ENCODE results near the gene JMY.

Gene JMY

GRCh38 chr5:79209505-79209904, 26.4 kb upstream of the JMY start:
- Histone ChIP-seq H3K9me3 (replicated peaks in 1 of 2; ENCODE audit: control insufficient read depth in 2 of 2, insufficient read depth in 1 of 2, low read depth in 1 of 2, low read length in 2 of 2) (no peaks in the 10 kb centered on the region), H3K9ac (ENCODE audit: low read depth, low read length, poor library complexity) (no peak overlapping the region), H2BK12ac (ENCODE audit: low read length) (no peak overlapping the region), H4K8ac (ENCODE audit: low read depth, low read length) (no peak overlapping the region), H3K14ac (ENCODE audit: low read length) (no peak overlapping the region), H3K4me3 (ENCODE audit: low read length in 2 of 2) (no peak overlapping the region), H2AK5ac (ENCODE audit: low read depth, low read length) (no peak overlapping the region), H3K27ac (replicated peaks; ENCODE audit: low read length) (no peak overlapping the region), H3K4ac (ENCODE audit: low read length) (no peak overlapping the region), H2AFZ (ENCODE audit: low read length) (no peak overlapping the region), H3K36me3 (replicated peaks in 1 of 2; ENCODE audit: control insufficient read depth in 2 of 2, insufficient read depth in 2 of 2, low read length in 2 of 2) (no peaks in the 10 kb centered on the region), H2BK15ac (ENCODE audit: low read length) (no peak overlapping the region), H4K91ac (ENCODE audit: low read depth, low read length, poor library complexity) (no peak overlapping the region), H3K27me3 (ENCODE audit: control insufficient read depth in 3 of 3, insufficient read depth in 3 of 3, low read depth in 1 of 3, low read length in 3 of 3) (no peaks in the 10 kb centered on the region), H3K18ac (ENCODE audit: low read length) (no peak overlapping the region), H3K4me2 (ENCODE audit: insufficient read depth, low read length, poor library complexity, severe bottlenecking) (no peak overlapping the region), H3K23ac (ENCODE audit: low read depth, low read length, poor library complexity) (no peak overlapping the region), H2BK120ac (ENCODE audit: low read depth, low read length) (no peak overlapping the region), H2BK5ac (ENCODE audit: low read length) (no peak overlapping the region), H3K4me1 (ENCODE audit: control insufficient read depth in 2 of 2, insufficient read depth in 1 of 2, low read depth in 1 of 2, low read length in 2 of 2) (no peaks in the 10 kb centered on the region), H3K79me1 (ENCODE audit: low read depth, low read length) (no peaks in the 10 kb centered on the region)
- no peak for DNase-seq (ENCODE audit: low spot score)

DNA sequence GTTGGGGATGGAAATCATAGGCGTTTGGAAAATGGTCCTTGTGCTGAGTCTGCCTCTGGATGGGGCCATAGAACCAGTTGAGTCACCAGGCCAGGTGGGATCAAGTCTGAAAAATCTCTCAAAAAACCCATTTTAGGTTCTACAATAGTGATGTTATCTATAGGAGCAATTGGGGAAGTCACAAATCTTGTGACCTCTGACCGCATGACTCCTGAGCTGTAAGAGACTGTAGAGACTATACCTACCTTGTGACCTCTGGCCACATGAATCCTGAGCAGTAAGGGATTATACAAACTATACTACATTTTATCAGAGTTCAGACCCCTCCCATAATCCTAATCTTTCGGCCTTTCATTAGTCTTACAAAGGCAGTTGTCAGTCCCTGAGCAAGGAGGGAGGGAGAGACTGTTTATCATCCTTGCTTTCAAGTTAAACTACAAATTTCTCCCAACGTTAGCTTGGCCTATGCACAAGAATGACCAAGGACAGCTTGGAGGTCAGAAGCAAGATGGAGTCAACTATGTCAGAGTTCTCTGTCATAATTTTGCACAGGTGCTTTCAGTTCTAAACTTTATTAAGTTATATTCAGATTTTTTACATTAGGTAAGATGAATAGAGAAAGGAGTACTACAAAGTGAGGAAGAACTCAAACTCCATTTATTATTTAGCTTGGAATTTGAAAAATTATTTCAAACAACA, 11.5 kb upstream of the JMY start:
- Histone ChIP-seq H3K9me3 (replicated peaks in 1 of 2; ENCODE audit: control insufficient read depth in 2 of 2, insufficient read depth in 1 of 2, low read depth in 1 of 2, low read length in 2 of 2) (no peaks in the 10 kb centered on the region), H4K91ac (ENCODE audit: low read depth, low read length, poor library complexity) (no peak overlapping the region), H3K4me2 (ENCODE audit: insufficient read depth, low read length, poor library complexity, severe bottlenecking) (no peak overlapping the region), H2BK120ac (ENCODE audit: low read depth, low read length) (no peak overlapping the region), H2AK5ac (ENCODE audit: low read depth, low read length) (no peak overlapping the region), H3K23ac (ENCODE audit: low read depth, low read length, poor library complexity) (no peak overlapping the region), H2BK5ac (ENCODE audit: low read length) (no peak overlapping the region), H3K18ac (ENCODE audit: low read length) (no peak overlapping the region), H3K4me1 (ENCODE audit: control insufficient read depth in 2 of 2, insufficient read depth in 1 of 2, low read depth in 1 of 2, low read length in 2 of 2) (peaks cover 0 to 1% of the 10 kb centered on the region in 2 donors), H3K27me3 (ENCODE audit: control insufficient read depth in 3 of 3, insufficient read depth in 3 of 3, low read depth in 1 of 3, low read length in 3 of 3) (no peaks in the 10 kb centered on the region), H3K14ac (ENCODE audit: low read length) (no peak overlapping the region), H3K9ac (ENCODE audit: low read depth, low read length, poor library complexity) (no peak overlapping the region), H2BK12ac (ENCODE audit: low read length) (no peak overlapping the region), H3K27ac (replicated peaks; ENCODE audit: low read length) (no peak overlapping the region), H3K4ac (ENCODE audit: low read length) (no peak overlapping the region), H2AFZ (ENCODE audit: low read length) (peak overlapping the region; percentile 21), H3K79me1 (ENCODE audit: low read depth, low read length) (no peaks in the 10 kb centered on the region), H3K4me3 (ENCODE audit: low read length in 2 of 2) (no peak overlapping the region), H4K8ac (ENCODE audit: low read depth, low read length) (no peak overlapping the region), H3K36me3 (replicated peaks in 1 of 2; ENCODE audit: control insufficient read depth in 2 of 2, insufficient read depth in 2 of 2, low read length in 2 of 2) (no peaks in the 10 kb centered on the region), H2BK15ac (ENCODE audit: low read length) (no peak overlapping the region)
- WGBS, 2 donors (ENCODE audit: extremely low coverage in 2 of 2, insufficient read length in 2 of 2, insufficient replicate concordance in 1 of 2) = no CpG with 5 or more reads among the region's 4 CpGs
- DNase-seq (ENCODE audit: low spot score) = no peak

DNA sequence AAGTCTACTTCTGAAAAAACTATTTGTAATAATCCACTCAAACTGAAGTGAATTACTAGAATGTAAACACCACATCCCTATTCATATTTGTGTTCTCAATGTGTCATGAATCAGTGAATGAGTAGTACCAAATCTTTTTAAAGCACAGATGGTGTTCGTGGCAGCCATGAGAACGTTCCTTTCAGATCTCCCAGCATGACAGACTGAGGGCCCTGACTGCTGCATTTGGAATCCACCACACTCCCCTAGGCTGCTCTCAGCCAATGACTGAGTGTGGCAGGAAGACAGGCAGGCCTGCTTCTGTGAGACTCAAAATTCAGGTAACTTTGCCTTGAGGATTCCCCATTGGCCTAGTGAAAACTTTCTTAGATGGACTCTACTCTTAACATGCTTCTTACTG, 10.9 kb upstream of the JMY start:
- H2AK5ac ChIP-seq (ENCODE audit: low read depth, low read length) = no peak overlapping the region
- WGBS, 2 donors (ENCODE audit: extremely low coverage in 2 of 2, insufficient read length in 2 of 2, insufficient replicate concordance in 1 of 2) = no CpG with 5 or more reads among the region's 2 CpGs
- H2BK5ac ChIP-seq (ENCODE audit: low read length) = no peak overlapping the region

DNA sequence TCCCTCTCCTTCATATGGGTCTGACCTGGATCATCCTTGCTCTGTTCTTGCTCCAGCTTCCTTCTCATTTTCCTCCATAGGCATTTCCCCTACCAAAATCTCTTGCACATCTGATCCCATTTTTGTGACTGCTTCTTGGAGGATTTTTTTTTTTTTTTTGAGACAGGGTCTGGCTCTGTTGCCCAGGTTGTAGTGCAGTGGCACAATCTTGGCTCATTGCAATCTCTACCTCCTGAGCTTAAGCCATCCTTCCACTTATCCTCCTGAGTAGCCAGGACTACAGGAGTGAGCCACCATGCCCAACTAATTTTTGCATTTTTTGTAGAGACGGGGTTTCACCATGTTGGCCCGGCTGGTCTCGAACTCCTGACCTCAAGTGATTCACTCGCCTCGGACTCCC, 10.5 kb upstream of the JMY start:
- no peak for DNase-seq (ENCODE audit: low spot score)
- no peak overlapping the region for H3K4ac ChIP-seq (ENCODE audit: low read length)
- no peak overlapping the region for H2BK15ac ChIP-seq (ENCODE audit: low read length)
- no peak overlapping the region for H3K4me3 ChIP-seq (ENCODE audit: low read length in 2 of 2)
- no peak overlapping the region for H2AK5ac ChIP-seq (ENCODE audit: low read depth, low read length)
- H3K4me1 ChIP-seq (ENCODE audit: control insufficient read depth in 2 of 2, insufficient read depth in 1 of 2, low read depth in 1 of 2, low read length in 2 of 2) = peaks cover 0 to 1% of the 10 kb centered on the region in 2 donors
- no peak overlapping the region for H3K27ac ChIP-seq (replicated peaks; ENCODE audit: low read length)
- no peak overlapping the region for H3K14ac ChIP-seq (ENCODE audit: low read length)
- no peak overlapping the region for H3K9ac ChIP-seq (ENCODE audit: low read depth, low read length, poor library complexity)
- H3K23ac ChIP-seq (ENCODE audit: low read depth, low read length, poor library complexity) = no peak overlapping the region
- H4K91ac ChIP-seq (ENCODE audit: low read depth, low read length, poor library complexity) = no peak overlapping the region
- no peak overlapping the region for H3K4me2 ChIP-seq (ENCODE audit: insufficient read depth, low read length, poor library complexity, severe bottlenecking)
- no peak overlapping the region for H4K8ac ChIP-seq (ENCODE audit: low read depth, low read length)
- peak overlapping the region; percentile 21 for H2AFZ ChIP-seq (ENCODE audit: low read length)
- H3K9me3 ChIP-seq (replicated peaks in 1 of 2; ENCODE audit: control insufficient read depth in 2 of 2, insufficient read depth in 1 of 2, low read depth in 1 of 2, low read length in 2 of 2) = no peaks in the 10 kb centered on the region
- WGBS, 2 donors (ENCODE audit: extremely low coverage in 2 of 2, insufficient read length in 2 of 2, insufficient replicate concordance in 1 of 2) = no CpG with 5 or more reads among the region's 5 CpGs
- H3K27me3 ChIP-seq (ENCODE audit: control insufficient read depth in 3 of 3, insufficient read depth in 3 of 3, low read depth in 1 of 3, low read length in 3 of 3) = no peaks in the 10 kb centered on the region
- no peak overlapping the region for H2BK5ac ChIP-seq (ENCODE audit: low read length)
- H3K79me1 ChIP-seq (ENCODE audit: low read depth, low read length) = no peaks in the 10 kb centered on the region
- no peak overlapping the region for H3K18ac ChIP-seq (ENCODE audit: low read length)
- no peaks in the 10 kb centered on the region for H3K36me3 ChIP-seq (replicated peaks in 1 of 2; ENCODE audit: control insufficient read depth in 2 of 2, insufficient read depth in 2 of 2, low read length in 2 of 2)
- no peak overlapping the region for H2BK12ac ChIP-seq (ENCODE audit: low read length)
- H2BK120ac ChIP-seq (ENCODE audit: low read depth, low read length) = no peak overlapping the region

More for the DNA sequence above, 10.9 kb upstream of the JMY start:
- Histone ChIP-seq H3K9me3 (replicated peaks in 1 of 2; ENCODE audit: control insufficient read depth in 2 of 2, insufficient read depth in 1 of 2, low read depth in 1 of 2, low read length in 2 of 2) (no peaks in the 10 kb centered on the region), H4K8ac (ENCODE audit: low read depth, low read length) (no peak overlapping the region), H3K4me3 (ENCODE audit: low read length in 2 of 2) (no peak overlapping the region), H3K4me1 (ENCODE audit: control insufficient read depth in 2 of 2, insufficient read depth in 1 of 2, low read depth in 1 of 2, low read length in 2 of 2) (peaks cover 0 to 1% of the 10 kb centered on the region in 2 donors), H2AFZ (ENCODE audit: low read length) (peak overlapping the region; percentile 21), H2BK12ac (ENCODE audit: low read length) (no peak overlapping the region), H3K27ac (replicated peaks; ENCODE audit: low read length) (no peak overlapping the region), H4K91ac (ENCODE audit: low read depth, low read length, poor library complexity) (no peak overlapping the region), H3K4me2 (ENCODE audit: insufficient read depth, low read length, poor library complexity, severe bottlenecking) (no peak overlapping the region), H3K4ac (ENCODE audit: low read length) (no peak overlapping the region), H3K27me3 (ENCODE audit: control insufficient read depth in 3 of 3, insufficient read depth in 3 of 3, low read depth in 1 of 3, low read length in 3 of 3) (no peaks in the 10 kb centered on the region), H3K18ac (ENCODE audit: low read length) (no peak overlapping the region), H3K9ac (ENCODE audit: low read depth, low read length, poor library complexity) (no peak overlapping the region), H3K79me1 (ENCODE audit: low read depth, low read length) (no peaks in the 10 kb centered on the region), H3K36me3 (replicated peaks in 1 of 2; ENCODE audit: control insufficient read depth in 2 of 2, insufficient read depth in 2 of 2, low read length in 2 of 2) (no peaks in the 10 kb centered on the region), H3K23ac (ENCODE audit: low read depth, low read length, poor library complexity) (no peak overlapping the region), H2BK15ac (ENCODE audit: low read length) (no peak overlapping the region), H3K14ac (ENCODE audit: low read length) (no peak overlapping the region), H2BK120ac (ENCODE audit: low read depth, low read length) (no peak overlapping the region)
- DNase-seq (ENCODE audit: low spot score) = no peak
